Neural cell (in vitro differentiated cells): Measurements from ENCODE around the gene LRRC49. TPM values are rescaled to one million over a fixed set of nuclear protein-coding genes. Genes with fewer than 3 reads are reported as not detected.

Experiments used
- H2AFZ ChIP-seq: fragments of 200-600, 300-800 bp; sonication (generic), shearing (Covaris generic); 2 replicates; pipeline ENCODE4 v1.6.0; 2014; ENCODE audit warnings: low read depth, mild to moderate bottlenecking, antibody characterized with exemption, low read length, moderate library complexity
- H3F3A ChIP-seq: fragments of 200-600 bp; shearing (Covaris generic); 2 replicates; pipeline ENCODE4 v1.6.1; 2016; ENCODE audit warnings: mild to moderate bottlenecking, moderate library complexity, mixed read lengths, antibody characterized with exemption, low read length; ENCODE audit not compliant: insufficient read depth, poor library complexity, severe bottlenecking
- H3K27ac ChIP-seq: fragments of 200-600, 300-800 bp; sonication (generic), shearing (Covaris generic); 2 replicates; pipeline ENCODE4 v1.5.1; 2014; ENCODE audit warnings: mild to moderate bottlenecking, low read length, moderate library complexity
- H3K27me3 ChIP-seq: fragments of 300-800, 200-600 bp; sonication (generic), shearing (Covaris generic); 2 replicates; pipeline ENCODE4 v1.6.0; 2014; ENCODE audit warnings: mild to moderate bottlenecking, low read depth, low read length, moderate library complexity; ENCODE audit not compliant: insufficient read depth
- H3K36me3 ChIP-seq: fragments of 300-800, 200-600 bp; sonication (generic), shearing (Covaris generic); 2 replicates; pipeline ENCODE4 v1.5.1; 2014; ENCODE audit warnings: mild to moderate bottlenecking, antibody characterized with exemption, low read length, moderate library complexity; ENCODE audit not compliant: insufficient read depth
- H3K4me2 ChIP-seq: fragments of 300-800, 200-600 bp; sonication (generic), shearing (Covaris generic); 2 replicates; pipeline ENCODE4 v1.6.0; 2014; ENCODE audit warnings: mild to moderate bottlenecking, low read length
- H3K4me3 ChIP-seq: fragments of 300-800, 200-600 bp; sonication (generic), shearing (Covaris generic); 2 replicates; pipeline ENCODE4 v1.5.1; 2014; ENCODE audit warnings: mild to moderate bottlenecking, low read length, moderate library complexity
- H3K79me2 ChIP-seq: fragments of 200-600 bp; shearing (Covaris generic); replicated peaks from 2 replicates; pipeline ENCODE4 v1.6.0; 2014; ENCODE audit warnings: mild to moderate bottlenecking, low read length, moderate library complexity; ENCODE audit not compliant: insufficient read depth
- H3K9ac ChIP-seq: fragments of 300-800, 200-600 bp; sonication (generic), shearing (Covaris generic); 2 replicates; pipeline ENCODE4 v1.6.1; 2016; ENCODE audit warnings: mild to moderate bottlenecking, low read length, mixed read lengths
- H3K9me2 ChIP-seq: fragments of 200-600 bp; shearing (Covaris generic); 2 replicates; pipeline ENCODE4 v1.6.1; 2016; ENCODE audit warnings: mild to moderate bottlenecking, low read length, mixed read lengths; ENCODE audit not compliant: insufficient read depth
- H3K9me3 ChIP-seq: fragments of 200-600, 300-800 bp; sonication (generic), shearing (Covaris generic); 2 replicates; pipeline ENCODE4 v1.6.1; 2016; ENCODE audit warnings: mild to moderate bottlenecking, mixed run types, low read length, moderate library complexity, mixed read lengths
- H4K20me1 ChIP-seq: fragments of 200-600 bp; shearing (Covaris generic); 2 replicates; pipeline ENCODE4 v1.6.1; 2016; ENCODE audit warnings: mild to moderate bottlenecking, mixed run types; ENCODE audit not compliant: insufficient read depth
- EP300 ChIP-seq: fragments of 450-650 bp; conservative IDR thresholded peaks from 2 replicates; pipeline ENCODE4 v1.6.1; 2014; ENCODE audit warnings: antibody characterized with exemption, mild to moderate bottlenecking, moderate library complexity; ENCODE audit not compliant: poor library complexity, severe bottlenecking
- EZH2 ChIP-seq: fragments of 200-600, 300-800 bp; shearing (Covaris generic), sonication (generic); IDR thresholded peaks from 2 replicates; pipeline ENCODE4 v1.6.1; 2014; ENCODE audit warnings: antibody characterized with exemption, low read length, borderline replicate concordance, mild to moderate bottlenecking; ENCODE audit not compliant: insufficient read depth, poor library complexity, severe bottlenecking
- MXI1 ChIP-seq: fragments of 450-650 bp; conservative IDR thresholded peaks from 2 replicates; pipeline ENCODE4 v1.6.1; 2014; ENCODE audit warnings: antibody characterized with exemption, mild to moderate bottlenecking; ENCODE audit not compliant: poor library complexity, severe bottlenecking
- POLR2AphosphoS5 ChIP-seq: IDR thresholded peaks from 2 replicates; pipeline ENCODE4 v1.6.1; 2012
- RAD21 ChIP-seq: fragments of 450-650 bp; conservative IDR thresholded peaks from 2 replicates; pipeline ENCODE4 v1.6.1; 2014; ENCODE audit warnings: antibody characterized with exemption, mild to moderate bottlenecking, moderate library complexity
- SMC3 ChIP-seq: fragments of 450-650 bp; conservative IDR thresholded peaks from 2 replicates; pipeline ENCODE4 v1.6.1; 2014; ENCODE audit warnings: antibody characterized with exemption, mild to moderate bottlenecking, moderate library complexity; ENCODE audit not compliant: poor library complexity
- TAF1 ChIP-seq: IDR thresholded peaks from 2 replicates; pipeline ENCODE4 v1.6.1; 2012; ENCODE audit warnings: low read depth
- polyA plus RNA-seq: library from polyadenylated mRNA; depleted of rRNA; stranded (reverse); fragments of >200 nt; gene quantifications from 2 replicates; pipeline ENCODE4 v1.2.3, GENCODE V29; 2014
- TF ChIP-seq, protein P1 (sequence below): IDR thresholded peaks from 2 replicates; pipeline ENCODE4 v1.6.1; 2012; ENCODE audit warnings: borderline replicate concordance
- TF ChIP-seq, protein P2 (sequence below): fragments of 450-650 bp; IDR thresholded peaks from 2 replicates; pipeline ENCODE4 v1.5.1; 2014; ENCODE audit warnings: antibody characterized with exemption, mild to moderate bottlenecking, moderate library complexity; ENCODE audit not compliant: poor library complexity, severe bottlenecking

The LRRC49 gene
- polyA plus RNA-seq, 1 donor from 2014 or later = 141 TPM

DNA sequence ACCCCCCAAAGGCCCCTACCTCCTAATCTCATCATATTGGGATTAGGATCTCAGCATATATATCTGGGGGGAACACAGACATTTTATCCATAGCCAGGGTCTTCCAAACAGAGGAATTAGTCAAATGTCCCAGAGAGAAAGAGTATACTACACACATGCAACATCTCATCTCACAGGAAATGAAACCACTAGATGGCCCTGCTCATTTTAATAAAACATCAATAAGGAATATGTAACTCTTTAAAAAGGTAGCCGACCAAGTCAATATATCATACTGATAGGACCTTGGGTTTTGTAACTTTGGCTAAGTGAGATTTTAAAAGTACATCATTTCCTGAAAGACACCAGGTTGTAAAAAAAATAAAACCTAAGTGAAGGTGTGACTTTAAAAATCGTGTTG is 177.1 kb downstream of the LRRC49 start:
- TF ChIP-seq RAD21 (no peak), TAF1 (no peak), SMC3 (no peak), EP300 (no peak)
- TF ChIP-seq, protein P1, sequence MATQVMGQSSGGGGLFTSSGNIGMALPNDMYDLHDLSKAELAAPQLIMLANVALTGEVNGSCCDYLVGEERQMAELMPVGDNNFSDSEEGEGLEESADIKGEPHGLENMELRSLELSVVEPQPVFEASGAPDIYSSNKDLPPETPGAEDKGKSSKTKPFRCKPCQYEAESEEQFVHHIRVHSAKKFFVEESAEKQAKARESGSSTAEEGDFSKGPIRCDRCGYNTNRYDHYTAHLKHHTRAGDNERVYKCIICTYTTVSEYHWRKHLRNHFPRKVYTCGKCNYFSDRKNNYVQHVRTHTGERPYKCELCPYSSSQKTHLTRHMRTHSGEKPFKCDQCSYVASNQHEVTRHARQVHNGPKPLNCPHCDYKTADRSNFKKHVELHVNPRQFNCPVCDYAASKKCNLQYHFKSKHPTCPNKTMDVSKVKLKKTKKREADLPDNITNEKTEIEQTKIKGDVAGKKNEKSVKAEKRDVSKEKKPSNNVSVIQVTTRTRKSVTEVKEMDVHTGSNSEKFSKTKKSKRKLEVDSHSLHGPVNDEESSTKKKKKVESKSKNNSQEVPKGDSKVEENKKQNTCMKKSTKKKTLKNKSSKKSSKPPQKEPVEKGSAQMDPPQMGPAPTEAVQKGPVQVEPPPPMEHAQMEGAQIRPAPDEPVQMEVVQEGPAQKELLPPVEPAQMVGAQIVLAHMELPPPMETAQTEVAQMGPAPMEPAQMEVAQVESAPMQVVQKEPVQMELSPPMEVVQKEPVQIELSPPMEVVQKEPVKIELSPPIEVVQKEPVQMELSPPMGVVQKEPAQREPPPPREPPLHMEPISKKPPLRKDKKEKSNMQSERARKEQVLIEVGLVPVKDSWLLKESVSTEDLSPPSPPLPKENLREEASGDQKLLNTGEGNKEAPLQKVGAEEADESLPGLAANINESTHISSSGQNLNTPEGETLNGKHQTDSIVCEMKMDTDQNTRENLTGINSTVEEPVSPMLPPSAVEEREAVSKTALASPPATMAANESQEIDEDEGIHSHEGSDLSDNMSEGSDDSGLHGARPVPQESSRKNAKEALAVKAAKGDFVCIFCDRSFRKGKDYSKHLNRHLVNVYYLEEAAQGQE = no peak
- TF ChIP-seq, protein P2, sequence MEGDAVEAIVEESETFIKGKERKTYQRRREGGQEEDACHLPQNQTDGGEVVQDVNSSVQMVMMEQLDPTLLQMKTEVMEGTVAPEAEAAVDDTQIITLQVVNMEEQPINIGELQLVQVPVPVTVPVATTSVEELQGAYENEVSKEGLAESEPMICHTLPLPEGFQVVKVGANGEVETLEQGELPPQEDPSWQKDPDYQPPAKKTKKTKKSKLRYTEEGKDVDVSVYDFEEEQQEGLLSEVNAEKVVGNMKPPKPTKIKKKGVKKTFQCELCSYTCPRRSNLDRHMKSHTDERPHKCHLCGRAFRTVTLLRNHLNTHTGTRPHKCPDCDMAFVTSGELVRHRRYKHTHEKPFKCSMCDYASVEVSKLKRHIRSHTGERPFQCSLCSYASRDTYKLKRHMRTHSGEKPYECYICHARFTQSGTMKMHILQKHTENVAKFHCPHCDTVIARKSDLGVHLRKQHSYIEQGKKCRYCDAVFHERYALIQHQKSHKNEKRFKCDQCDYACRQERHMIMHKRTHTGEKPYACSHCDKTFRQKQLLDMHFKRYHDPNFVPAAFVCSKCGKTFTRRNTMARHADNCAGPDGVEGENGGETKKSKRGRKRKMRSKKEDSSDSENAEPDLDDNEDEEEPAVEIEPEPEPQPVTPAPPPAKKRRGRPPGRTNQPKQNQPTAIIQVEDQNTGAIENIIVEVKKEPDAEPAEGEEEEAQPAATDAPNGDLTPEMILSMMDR = no peak
- no peaks in the 10 kb centered on the region for H3K9me3 ChIP-seq
- no peak overlapping the region for H3K4me2 ChIP-seq
- H3K36me3 ChIP-seq = no peaks in the 10 kb centered on the region
- H3K79me2 ChIP-seq = no peaks in the 10 kb centered on the region
- no peaks in the 10 kb centered on the region for H3F3A ChIP-seq
- no peaks in the 10 kb centered on the region for H3K9me2 ChIP-seq
- no peaks in the 10 kb centered on the region for H4K20me1 ChIP-seq
- no peak overlapping the region for H2AFZ ChIP-seq
- no peaks in the 10 kb centered on the region for H3K27me3 ChIP-seq
- H3K9ac ChIP-seq = no peak overlapping the region
- H3K4me3 ChIP-seq = no peak overlapping the region
- no peak overlapping the region for H3K27ac ChIP-seq

DNA sequence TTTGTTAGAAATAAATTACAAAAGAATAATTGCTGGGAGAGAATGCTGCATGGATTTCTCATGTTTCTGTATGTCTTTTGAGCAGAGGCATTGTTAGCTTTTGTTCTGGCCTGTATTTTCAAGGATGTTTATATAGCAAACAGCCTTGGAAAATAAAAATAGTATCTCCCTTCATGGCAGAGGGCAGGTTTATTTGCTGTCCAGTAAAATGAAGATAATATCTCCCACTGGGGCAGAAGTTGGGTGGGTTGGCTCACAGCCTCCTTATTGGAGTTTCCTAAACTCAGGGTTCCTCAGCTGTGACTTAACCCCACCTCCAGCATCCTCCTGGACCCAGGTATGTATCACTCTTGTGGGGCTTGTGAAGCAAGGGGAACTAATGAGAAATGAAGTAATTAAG is 178.9 kb downstream of the LRRC49 start:
- Histone ChIP-seq H3K4me2 (no peak overlapping the region), H3K79me2 (no peaks in the 10 kb centered on the region), H3K9me2 (no peaks in the 10 kb centered on the region), H3K27ac (no peak overlapping the region), H2AFZ (no peak overlapping the region), H3K36me3 (no peaks in the 10 kb centered on the region), H3K9me3 (no peaks in the 10 kb centered on the region), H3F3A (no peaks in the 10 kb centered on the region), H3K4me3 (no peak overlapping the region), H3K9ac (no peak overlapping the region), H3K27me3 (no peaks in the 10 kb centered on the region), H4K20me1 (no peaks in the 10 kb centered on the region)
- no peak for TF ChIP-seq POLR2AphosphoS5
- TF ChIP-seq, protein P2 = no peak
- no peak for TF ChIP-seq EZH2
- no peak for TF ChIP-seq EP300
- TF ChIP-seq SMC3 = no peak
- no peak for TF ChIP-seq RAD21
- TF ChIP-seq TAF1 = no peak
- TF ChIP-seq MXI1 = no peak
- TF ChIP-seq, protein P1 = no peak
